Medulla oblongata (tissue), 1 donor: ENCODE measurements around the gene RSU1.
A peak's percentile ranks its signal among the peaks of the same experiment; 100 is the strongest.

Experiments used
- DNase-seq: peaks from one replicate; pipeline ENCODE4 v3.0.0-alpha.2; 2015; ENCODE audit errors: extremely low spot score

The RSU1 gene

DNA sequence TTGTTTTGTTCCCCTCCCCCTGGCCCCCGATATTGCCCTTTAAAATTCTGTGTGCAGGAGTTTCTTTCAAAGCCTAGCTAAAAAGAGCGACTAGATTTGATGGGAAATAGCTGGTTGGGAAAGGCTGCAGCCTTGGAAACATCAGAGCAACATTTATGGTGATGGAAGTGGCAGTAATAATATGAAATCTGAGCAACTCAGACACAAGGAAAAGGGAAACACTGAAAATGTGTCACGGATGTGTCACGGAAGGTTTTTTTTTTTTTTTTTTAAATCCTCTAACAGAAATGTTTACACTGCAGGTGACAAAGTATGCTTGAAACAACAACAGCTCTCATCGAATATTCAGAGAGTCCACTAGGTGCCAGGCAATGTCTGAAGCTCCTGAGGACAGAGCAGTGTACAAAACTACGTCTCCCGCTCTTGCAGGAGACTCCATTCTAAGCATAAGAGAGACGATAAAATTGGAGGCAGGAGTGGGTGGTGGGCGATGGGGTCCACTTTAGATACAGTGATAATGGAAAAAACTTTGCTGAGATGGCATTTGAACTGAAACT is 143.0 kb downstream of the RSU1 start:
- DNase-seq = no peak

DNA sequence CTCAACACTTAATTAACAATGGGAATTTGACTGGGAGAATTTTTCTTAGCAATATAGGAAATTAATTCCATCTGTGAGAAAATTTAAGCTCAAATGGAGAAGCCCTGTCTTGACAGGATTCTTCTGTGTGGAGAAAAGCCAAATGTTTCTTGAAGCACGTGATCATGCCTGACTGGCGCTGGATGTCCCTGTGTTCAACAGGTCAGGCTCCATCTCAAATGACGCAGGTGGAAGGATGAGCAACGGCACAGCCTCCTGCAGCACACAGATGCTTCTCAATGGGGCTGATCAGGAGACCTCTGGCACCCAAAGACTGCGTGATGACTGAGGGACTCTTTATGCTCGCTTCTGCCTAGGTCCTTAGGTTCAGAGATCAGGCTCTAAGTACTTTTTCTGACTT is 143.8 kb downstream of the RSU1 start:
- DNase-seq = no peak

DNA sequence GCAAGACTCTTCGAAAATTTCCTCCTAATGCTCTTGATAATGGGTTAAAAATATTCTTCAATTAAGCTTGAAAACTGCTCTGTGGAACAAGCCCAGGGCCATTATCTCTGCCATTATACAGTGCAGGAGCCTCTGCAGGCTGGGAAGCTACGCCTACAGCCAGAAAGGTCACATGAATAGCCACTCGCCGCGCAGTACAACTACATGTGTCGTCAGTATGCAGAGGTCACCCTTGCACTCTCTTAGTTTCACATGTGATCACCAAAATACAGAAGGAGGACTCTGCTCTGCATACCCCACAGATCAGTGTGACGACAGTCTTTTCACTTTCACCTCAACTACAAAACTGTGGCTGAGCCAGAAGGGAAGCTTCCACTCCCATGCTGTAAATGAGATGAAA is 153.8 kb downstream of the RSU1 start:
- DNase-seq = no peak

DNA sequence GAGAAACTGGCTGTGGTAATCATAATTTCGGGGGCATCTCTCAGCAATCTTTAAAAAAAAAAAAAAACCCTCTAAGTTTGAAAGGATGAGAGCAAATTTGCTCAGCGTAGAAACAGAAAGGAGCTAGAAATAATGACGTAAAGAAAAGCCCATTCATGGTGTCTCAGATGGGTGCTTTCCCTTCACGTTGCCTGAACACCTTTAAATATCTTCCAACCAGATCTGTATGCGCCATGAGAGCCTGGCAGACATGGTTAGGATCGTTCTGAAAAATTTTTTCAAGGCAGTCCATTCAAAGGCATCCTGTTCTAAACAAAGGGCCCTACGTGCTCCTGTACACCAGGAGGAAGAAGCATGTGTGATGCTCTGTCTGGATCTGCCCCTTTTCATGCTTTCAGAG is 154.3 kb downstream of the RSU1 start:
- no peak for DNase-seq

DNA sequence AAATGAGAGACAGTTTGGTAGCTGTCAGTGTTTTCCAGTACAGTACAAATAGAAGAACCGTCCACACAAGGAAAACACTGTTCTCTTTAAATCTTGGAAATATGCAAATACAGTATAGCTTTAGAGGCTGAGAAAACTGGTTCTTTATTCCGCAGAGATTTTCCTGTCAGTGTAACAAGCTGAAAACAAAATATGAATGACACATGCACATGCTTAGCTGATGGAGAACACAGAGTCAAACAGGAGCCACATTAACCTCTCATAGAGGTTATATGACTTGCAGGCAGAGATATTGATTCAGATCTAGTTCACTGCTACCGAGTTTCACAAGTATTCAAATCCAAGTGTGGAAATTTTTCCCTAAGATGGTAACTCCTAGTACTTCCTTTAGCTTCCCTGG is 160.3 kb downstream of the RSU1 start:
- DNase-seq = no peak

DNA sequence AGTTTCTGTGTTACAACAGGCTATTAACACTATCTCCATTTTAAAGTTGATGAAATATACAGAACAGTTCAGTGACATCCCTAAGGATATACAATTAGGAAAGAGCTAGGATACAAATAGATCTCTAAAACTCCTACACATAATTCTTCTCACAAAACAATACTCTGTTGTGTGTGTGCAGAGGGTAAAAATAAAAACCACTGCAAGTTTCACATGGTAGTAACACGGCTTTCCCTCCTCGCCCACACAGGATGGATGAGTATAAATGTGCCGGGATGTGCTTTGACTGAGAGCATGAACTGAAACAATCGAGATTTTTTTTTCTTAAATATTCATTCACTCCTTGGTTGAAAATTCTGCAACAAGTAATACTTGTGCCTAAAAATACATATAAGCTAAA is 164.0 kb downstream of the RSU1 start:
- no peak for DNase-seq

DNA sequence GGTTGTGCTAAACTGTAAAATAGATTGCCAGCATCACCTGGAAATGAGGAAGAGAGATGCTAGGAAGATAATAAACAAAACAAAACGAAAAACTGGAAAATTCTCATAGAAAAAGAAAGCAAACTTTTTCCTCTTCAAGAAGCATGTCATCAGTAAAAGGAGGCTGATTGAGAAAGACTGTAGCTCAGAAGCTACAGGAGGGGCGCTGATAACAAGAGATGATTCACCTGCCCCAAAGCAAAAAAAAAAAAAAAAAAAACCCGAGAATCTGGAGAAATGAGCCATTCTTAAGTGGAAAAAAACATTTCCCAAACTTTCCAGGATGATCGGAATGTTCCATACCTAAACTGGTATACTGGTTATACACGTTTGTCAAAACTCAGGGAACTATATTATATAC is 165.1 kb downstream of the RSU1 start:
- DNase-seq = no peak

DNA sequence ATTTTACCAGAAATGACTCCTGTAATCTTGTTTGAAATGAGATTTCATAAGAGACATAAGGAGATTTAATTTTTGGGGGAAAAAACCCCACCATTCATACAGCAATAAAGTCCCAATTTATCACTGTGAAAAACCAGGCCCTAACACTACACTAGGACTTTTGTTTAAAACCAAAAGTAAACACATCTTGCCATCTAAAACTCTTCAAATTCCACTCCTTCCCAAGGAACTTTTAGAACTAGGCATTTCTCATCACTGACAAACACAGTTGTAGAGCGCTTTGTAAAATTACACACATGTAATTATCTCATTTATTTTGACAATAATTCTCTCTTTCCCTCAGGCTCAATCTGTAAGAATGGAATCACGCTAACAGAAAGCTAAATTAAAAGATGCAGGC is 167.5 kb downstream of the RSU1 start:
- no peak for DNase-seq

DNA sequence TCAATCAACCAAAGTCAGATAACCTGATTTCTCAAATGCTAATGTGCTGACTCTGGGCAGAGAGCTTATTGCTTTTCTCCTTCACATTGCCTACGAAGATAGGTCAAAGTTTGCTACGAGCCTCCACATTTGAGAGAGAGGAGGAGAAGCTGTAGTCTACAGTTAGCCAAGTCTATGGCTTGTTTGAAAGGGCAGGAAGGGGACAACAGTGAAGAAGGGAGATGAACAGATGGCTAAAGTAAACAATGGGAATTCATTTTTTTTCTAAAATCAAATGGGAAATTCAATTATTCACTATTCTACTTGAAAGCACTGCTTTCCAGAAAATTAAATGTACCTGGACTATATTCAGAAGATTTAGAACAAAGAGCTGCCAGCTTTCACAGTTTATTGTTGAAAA is 168.9 kb downstream of the RSU1 start:
- DNase-seq = no peak

DNA sequence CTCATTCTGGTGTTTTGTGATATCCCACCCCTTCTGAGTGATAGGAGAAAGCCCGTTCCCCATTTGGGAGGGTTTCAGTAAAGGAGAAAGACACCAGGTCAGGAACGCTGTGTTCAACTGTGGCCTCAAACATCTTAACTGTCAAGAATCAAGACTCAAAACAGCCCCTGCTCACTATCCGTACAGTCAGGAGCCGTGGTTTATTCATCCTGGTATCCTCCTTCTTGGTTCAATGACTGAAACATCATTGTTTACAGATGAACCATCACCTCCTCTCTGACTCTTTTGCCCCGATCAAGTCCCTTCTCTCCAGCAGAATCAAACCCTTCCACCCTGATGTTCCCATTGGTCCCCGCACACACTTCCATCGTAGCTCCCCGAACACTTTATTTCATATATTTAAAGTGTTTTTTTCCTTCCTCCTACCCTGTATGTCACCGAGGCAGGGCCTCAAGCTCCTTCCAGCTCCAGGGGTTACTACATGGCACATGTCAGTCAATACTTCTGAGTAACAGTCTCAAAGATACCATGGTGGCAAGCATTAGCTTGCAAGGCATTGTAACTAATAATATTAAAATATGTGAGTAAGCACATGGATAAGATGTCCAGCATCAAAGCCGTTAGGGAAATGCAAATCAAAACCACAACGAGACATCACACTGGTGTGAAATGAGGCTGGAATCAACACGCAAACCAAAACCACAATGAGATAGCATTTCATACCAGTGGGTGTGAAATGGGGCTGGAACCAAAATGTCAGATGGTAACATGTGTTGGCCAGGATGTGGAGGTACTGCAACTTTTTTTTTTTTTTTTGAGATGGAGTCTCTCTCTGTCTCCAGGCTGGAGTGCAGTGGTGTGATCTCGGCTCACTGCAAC is 170.8 kb downstream of the RSU1 start:
- DNase-seq = no peak

DNA sequence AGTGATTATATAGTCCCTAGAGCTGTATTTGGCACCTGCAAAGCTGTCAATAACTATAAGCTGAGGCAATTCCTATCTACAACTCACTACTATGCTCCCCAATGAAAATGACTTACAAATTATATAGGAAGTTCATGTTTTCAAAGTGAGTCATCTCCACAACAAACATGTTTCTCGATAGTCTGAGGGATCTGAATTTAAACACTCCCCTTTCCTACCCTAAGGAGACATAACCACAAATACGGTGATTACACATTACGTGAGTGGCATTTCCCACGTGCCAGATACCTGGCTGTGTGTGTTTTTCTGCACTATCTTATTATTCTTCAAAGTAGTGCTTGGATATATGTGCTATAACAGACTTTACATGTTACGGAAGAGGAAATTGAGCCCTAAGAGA is 173.1 kb downstream of the RSU1 start:
- DNase-seq = no peak

DNA sequence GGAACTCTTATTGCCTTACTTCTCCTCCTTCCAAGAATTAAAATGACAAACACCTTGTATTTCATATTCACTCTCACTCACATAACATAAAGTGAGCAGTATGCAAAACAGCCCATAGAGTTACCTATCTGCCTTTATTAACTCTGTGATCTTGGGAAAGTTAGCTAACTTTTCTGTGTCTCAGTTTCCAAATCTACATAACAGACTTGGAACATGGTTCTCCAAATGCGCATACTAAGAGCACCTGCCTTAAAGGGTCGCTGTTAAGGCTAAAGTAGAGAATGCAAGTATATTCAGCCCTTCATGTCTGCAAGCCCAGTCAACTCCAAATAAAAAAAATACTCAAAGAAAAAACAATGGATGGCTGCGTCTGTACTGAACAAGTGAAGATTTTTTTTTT is 173.7 kb downstream of the RSU1 start:
- DNase-seq = no peak

DNA sequence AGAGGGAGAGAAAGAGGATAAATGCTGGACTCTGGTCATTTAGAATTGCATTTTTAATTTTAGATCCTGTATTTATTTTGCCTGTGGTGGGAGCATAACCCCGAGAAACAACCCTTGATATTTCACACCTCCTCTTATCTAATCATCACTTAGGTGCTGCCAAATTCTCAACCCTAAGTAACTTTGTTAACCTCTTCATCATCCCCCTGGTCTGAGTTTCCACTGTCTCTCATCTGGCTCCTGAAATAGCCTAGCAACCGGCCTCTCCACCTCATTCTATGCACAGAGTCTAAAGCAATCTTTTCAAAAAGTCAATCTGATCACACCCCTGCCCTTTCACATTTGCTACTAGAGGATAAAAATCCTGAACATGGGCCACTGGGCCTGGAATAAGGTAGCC is 177.1 kb downstream of the RSU1 start:
- no peak for DNase-seq

DNA sequence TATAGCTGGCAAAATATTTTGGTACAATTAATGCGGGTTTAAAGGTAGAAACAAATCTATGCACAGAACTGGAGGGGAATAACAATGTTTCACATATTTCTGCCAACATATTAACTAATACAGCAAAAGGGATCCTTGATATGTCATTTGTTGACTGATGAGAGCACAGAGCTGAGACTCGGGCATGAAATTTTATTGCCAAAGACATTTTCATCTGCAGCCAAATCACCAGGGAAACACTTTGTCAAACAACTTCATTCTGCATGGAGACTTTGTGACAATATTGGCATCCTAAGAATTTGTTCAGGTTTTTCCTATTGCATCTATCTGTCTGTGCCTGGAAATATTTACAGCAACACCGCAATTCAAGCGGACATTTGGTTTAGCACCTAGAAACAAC is 177.8 kb downstream of the RSU1 start:
- DNase-seq = no peak

DNA sequence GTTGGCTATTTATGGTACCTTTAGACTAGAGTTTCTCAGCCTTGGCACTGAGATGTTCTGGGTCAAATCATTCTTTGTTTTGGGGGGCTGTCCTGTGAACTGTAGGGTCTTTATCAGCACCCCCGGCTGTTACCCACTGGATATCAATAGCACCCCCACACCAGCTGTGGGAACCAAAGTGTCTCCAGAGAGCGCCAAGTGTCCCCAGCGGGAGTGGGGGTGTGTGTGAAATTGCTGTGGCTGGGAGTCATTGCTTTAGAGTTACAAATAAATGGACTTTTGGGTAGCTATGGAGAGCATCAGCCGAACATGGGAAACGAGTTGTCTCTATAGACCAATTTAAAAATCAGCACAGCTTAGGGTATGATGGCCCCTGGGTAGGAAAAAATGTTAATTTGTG is 184.2 kb downstream of the RSU1 start:
- DNase-seq = no peak

DNA sequence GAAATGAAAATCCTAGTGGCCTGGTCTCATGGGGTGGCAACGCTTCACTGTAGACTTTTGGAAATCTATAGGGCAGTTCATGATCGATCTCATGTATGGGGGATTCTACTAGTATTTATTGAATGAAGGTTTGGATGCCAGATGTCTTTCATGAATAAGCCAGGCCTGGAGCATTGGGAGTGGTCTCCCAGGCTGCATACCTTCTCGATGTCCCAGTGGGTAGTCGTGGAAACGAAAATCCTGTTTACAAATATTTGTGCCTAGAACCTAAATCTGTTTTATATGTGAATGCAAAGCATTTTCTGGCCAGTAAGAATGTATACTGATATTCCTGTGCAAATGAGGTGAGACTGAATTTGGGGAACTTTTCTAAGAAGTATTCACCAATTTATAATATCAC is 190.5 kb downstream of the RSU1 start:
- no peak for DNase-seq

DNA sequence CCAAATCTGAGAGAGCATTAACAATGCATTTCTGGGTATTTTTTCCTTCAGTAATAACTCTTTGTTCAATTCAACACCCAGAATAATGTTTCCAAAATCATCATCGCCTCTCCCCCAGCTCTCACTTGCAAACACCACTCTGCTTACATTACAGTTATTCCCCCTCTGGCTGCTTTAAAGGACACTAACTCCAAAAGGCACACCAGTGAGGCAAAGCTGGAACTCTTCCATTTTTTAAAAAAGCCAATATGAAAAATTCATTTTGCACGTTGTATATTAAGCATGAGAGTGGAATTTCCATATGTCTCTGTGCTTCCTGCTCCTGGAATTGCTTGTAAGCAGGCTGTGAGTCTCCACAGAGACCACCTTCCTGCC is 204.3 kb downstream of the RSU1 start:
- DNase-seq = no peak

DNA sequence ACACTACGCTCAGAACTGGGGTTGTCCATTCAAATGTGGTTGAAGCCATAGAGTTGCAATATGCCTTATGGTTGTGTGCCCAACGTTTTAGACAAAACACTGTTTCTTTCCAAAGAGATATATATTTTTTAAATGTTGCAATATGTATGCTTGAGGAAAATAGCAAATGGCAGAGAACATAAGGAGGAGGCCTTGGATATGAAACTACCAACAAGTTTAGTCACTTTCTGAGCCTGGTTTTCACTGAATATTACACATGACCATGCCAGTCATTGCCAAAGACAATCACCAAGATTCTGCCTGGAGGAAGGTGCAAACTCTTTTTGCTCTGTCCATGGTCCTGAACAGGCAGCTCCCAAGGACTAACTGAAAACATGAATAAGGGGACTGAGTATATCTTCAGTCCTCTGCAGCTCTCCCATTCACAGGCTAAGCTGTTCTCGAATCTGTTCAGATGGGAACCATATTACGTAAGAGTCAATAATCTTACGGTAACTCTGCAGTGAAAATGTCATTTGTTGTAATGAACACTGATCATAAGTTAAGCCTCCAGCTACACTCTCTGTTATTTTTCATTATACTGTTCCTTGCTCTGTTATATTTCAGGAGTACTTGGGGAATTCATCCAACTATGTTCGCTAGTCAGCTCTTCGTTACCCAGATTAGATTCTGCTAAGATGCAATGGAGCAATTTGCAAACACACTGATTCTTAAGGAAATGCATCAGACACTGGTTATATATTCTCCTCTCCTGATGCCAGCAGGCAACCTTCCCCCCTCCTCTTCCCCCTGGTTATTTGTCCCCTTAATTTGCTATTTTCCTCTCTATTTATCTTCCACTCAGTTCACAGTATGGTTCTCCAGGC is 204.9 kb downstream of the RSU1 start:
- DNase-seq = peak; percentile 11

DNA sequence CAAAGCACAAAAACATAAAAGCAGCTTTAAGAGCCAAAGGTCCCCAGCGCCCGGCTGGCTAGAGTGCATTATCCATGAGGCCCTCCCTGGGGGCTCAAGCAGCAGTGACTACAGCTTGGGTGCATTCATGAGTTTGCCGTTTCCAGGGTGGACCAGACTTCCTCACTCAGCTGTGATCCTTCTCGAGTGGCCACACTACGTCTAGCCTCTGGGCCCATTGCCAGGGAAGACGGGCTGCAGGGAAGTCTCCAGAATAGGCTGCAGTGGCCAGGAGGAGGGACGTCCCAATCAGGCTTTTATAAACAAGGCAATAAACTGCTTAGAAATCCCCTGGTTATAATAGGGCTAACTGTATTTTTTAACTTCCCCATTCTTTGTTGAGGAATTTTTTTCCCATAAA is 206.2 kb downstream of the RSU1 start:
- DNase-seq = peak; percentile 10

DNA sequence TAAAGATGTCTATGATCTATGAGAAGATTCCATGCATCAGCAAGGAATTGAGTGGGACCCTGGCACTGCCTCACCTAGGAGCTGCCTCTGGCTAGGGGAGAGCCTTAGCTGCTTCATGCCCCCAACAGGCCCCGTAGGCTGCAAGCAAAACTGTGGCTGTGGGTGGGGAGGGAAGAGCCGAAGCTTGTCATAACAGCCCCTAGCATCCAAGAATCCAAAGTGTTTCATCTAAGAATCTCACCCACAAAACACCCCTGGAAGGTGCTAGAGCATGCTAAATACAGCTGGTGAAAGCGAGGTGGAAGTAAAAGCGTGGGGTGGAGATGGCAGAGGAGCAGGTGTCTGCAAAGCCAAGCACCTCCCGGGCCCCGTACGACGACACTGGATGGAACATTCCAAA is 208.0 kb downstream of the RSU1 start:
- no peak for DNase-seq

DNA sequence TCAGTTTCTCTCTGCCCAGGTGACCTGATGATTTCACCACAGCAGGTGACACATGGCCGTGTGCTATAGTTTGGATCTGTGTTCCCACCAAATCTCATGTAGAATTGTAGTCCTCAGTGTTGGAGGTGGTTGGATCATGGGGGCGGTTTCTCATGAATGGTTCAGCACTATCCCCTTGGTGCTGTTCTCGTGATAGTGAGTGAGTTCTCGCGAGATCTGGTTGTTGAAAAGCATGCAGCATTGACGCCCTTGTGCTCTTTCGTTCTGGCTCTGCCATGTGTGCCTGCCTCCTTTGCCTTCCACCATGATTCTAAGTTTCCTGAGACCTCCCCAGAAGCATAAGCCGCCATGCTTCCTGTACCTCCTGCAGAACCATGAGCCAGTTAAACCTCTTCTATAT is 210.3 kb downstream of the RSU1 start:
- no peak for DNase-seq

DNA sequence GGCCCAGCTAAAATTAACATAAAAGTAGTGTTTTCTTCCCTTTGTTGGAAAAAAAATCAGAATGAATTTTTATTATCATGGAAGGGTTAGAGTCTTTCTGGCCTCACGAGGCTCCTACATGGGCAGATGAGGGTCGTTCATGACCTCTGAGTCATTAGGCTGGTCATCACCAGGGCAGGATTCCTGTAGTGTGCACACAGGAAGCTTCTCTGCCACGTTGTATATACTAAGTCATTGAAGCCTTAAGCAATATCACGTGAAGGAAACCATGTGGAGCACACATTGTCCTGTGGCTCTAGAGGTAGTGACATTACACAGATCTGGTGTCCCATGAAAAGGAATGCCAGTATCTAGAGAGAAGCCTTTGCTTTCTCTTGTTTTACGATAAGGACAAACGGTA is 210.8 kb downstream of the RSU1 start:
- DNase-seq = no peak

DNA sequence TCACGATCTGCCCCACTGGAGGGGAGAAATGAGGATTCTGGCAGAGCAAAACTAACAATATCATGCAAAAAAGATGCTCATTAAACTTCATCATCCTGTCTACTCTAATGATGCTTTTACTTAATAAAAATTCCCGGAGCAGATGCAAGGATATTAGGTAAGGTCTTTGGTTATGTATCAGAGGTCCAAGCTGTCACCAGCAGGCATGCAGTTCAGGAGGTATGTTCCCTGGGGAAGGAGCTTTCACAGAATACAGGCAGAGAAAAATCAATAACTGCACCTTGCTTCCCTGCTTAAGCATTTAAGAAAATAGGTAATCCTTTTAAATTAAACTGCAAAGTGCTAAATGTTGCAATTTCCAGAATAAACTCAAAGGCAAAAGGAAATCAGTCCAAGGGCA is 213.9 kb downstream of the RSU1 start:
- no peak for DNase-seq
